Mesendoderm (in vitro differentiated cells): ENCODE data around the gene TRAPPC11.

Experiments used
- DNase-seq: peaks from one replicate; pipeline ENCODE4 v3.0.0; 2013
- H2AK5ac ChIP-seq: 2 replicates; pipeline ENCODE4 v1.6.1; 2013; ENCODE audit warnings: low read length, inconsistent platforms
- H2BK120ac ChIP-seq: 2 replicates; pipeline ENCODE4 v1.6.1; 2013; ENCODE audit warnings: low read depth, mild to moderate bottlenecking, low read length, moderate library complexity, mixed read lengths
- H2BK15ac ChIP-seq: replicated peaks from 2 replicates; pipeline ENCODE4 v1.6.1; 2013; ENCODE audit warnings: low read depth, mild to moderate bottlenecking, moderate library complexity
- H2BK5ac ChIP-seq: 2 replicates; pipeline ENCODE4 v1.6.1; 2013; ENCODE audit warnings: low read length, inconsistent platforms
- H3K18ac ChIP-seq: 2 replicates; pipeline ENCODE4 v1.6.1; 2013; ENCODE audit warnings: mild to moderate bottlenecking, low read length, mixed read lengths
- H3K23ac ChIP-seq: one replicate; pipeline ENCODE4 v1.6.1; 2013; ENCODE audit warnings: low read length
- H3K27ac ChIP-seq: 2 replicates; pipeline ENCODE4 v1.5.1; 2013; ENCODE audit warnings: low read depth, mild to moderate bottlenecking, inconsistent platforms, low read length, moderate library complexity
- H3K27me3 ChIP-seq: 2 replicates; pipeline ENCODE4 v1.6.1; 2013; ENCODE audit warnings: low read length, control low read depth, mild to moderate bottlenecking, inconsistent platforms; ENCODE audit not compliant: insufficient read depth, poor library complexity
- H3K36me3 ChIP-seq: 2 replicates; pipeline ENCODE4 v1.6.1; 2013; ENCODE audit warnings: low read length, inconsistent platforms; ENCODE audit not compliant: control insufficient read depth, insufficient read depth
- H3K4ac ChIP-seq: one replicate; pipeline ENCODE4 v1.6.1; 2013; ENCODE audit warnings: low read depth, mild to moderate bottlenecking, low read length, moderate library complexity
- H3K4me1 ChIP-seq: 2 replicates; pipeline ENCODE4 v1.6.1; 2013; ENCODE audit warnings: low read depth, low read length, inconsistent platforms; ENCODE audit not compliant: control insufficient read depth
- H3K4me2 ChIP-seq: 2 replicates; pipeline ENCODE4 v1.6.1; 2013; ENCODE audit warnings: low read length
- H3K4me3 ChIP-seq: 2 replicates; pipeline ENCODE4 v1.5.1; 2013; ENCODE audit warnings: mild to moderate bottlenecking, low read length
- H3K56ac ChIP-seq: one replicate; pipeline ENCODE4 v1.6.1; 2013; ENCODE audit warnings: low read length
- H3K79me1 ChIP-seq: 2 replicates; pipeline ENCODE4 v1.6.1; 2013; ENCODE audit warnings: low read length, inconsistent platforms
- H3K79me2 ChIP-seq: 2 replicates; pipeline ENCODE4 v1.6.1; 2013; ENCODE audit warnings: mild to moderate bottlenecking, low read length; ENCODE audit not compliant: control insufficient read depth, insufficient read depth
- H3K9ac ChIP-seq: 2 replicates; pipeline ENCODE4 v1.6.1; 2013; ENCODE audit warnings: low read length, inconsistent platforms
- H4K5ac ChIP-seq: one replicate; pipeline ENCODE4 v1.6.1; 2013; ENCODE audit warnings: low read length
- H4K8ac ChIP-seq: one replicate; pipeline ENCODE4 v1.6.1; 2013; ENCODE audit warnings: low read depth, mild to moderate bottlenecking, control low read depth, low read length, moderate library complexity
- WGBS: extraction: QIAGEN DNeasy Blood & Tissue Kit; methylation state at CpG from one replicate; pipeline ENCODE4 v1.1.7; 2013; ENCODE audit warnings: low lambda C conversion rate, missing lambda C conversion rate; ENCODE audit not compliant: insufficient coverage; ENCODE audit errors: extremely low coverage; 5-methylcytosine and 5-hydroxymethylcytosine counted together

The TRAPPC11 gene

DNA sequence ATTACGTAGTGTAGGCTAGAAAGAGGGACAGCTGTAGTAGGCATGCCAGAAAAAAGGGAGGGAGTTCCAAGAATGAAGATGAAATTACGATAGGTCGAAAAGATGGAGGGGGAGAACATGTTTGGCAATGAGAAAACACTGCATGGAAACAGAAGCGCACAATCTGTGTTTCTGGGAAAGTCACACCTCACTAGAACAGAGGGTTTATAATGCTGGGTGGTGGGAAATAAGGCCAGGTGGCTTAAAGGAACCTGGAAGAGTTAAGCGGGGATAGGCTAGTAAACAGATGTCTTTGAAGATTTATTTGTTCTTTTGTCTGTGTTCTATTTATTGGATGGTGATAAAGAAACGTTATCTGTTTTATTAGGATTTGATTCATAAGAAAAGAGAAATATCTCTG lies 29.1 kb downstream of the TRAPPC11 start:
- H3K27ac ChIP-seq = no peak overlapping the region
- H3K79me2 ChIP-seq = no peaks in the 10 kb centered on the region
- H2BK120ac ChIP-seq = no peak overlapping the region
- no CpG with 5 or more reads among the region's 6 CpGs for WGBS
- no peak overlapping the region for H3K56ac ChIP-seq
- H3K36me3 ChIP-seq = peaks cover 1% of the 10 kb centered on the region
- DNase-seq = no peak
- no peaks in the 10 kb centered on the region for H3K4me1 ChIP-seq
- H3K4me3 ChIP-seq = no peak overlapping the region
- no peak overlapping the region for H2BK5ac ChIP-seq
- H2AK5ac ChIP-seq = no peak overlapping the region
- no peak overlapping the region for H4K8ac ChIP-seq
- H3K79me1 ChIP-seq = no peaks in the 10 kb centered on the region
- no peak overlapping the region for H3K18ac ChIP-seq
- no peaks in the 10 kb centered on the region for H3K27me3 ChIP-seq
- no peak overlapping the region for H3K9ac ChIP-seq
- no peak overlapping the region for H3K4ac ChIP-seq
- no peak overlapping the region for H2BK15ac ChIP-seq
- H4K5ac ChIP-seq = no peak overlapping the region
- no peak overlapping the region for H3K23ac ChIP-seq
- H3K4me2 ChIP-seq = no peak overlapping the region

DNA sequence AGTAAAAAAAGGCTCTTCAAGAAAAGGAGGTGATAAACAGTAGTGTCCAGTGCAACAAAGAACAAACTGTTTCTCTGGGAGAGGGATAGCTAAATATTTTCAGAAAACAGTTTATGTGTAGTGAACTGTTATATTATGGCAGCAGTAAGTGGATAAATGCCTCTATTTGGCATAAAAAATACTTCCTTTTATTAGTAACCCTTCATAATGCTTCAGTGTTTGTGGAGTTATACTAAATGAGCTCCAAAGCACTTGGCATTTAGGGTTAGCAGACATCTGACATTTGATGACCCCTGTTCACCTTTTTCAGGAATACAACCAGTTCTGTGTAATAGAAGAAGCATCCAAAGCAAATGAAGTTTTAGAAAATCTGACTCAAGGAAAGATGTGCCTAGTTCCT lies 31.9 kb downstream of the TRAPPC11 start:
- no peak overlapping the region for H2BK15ac ChIP-seq
- no peaks in the 10 kb centered on the region for H3K79me2 ChIP-seq
- no peak for DNase-seq
- H3K27me3 ChIP-seq = no peaks in the 10 kb centered on the region
- no peaks in the 10 kb centered on the region for H3K4me1 ChIP-seq
- H3K4me2 ChIP-seq = no peak overlapping the region
- no peak overlapping the region for H4K8ac ChIP-seq
- no peak overlapping the region for H4K5ac ChIP-seq
- no peaks in the 10 kb centered on the region for H3K79me1 ChIP-seq
- H2BK120ac ChIP-seq = no peak overlapping the region
- no peak overlapping the region for H2BK5ac ChIP-seq
- H3K4ac ChIP-seq = no peak overlapping the region
- H3K56ac ChIP-seq = no peak overlapping the region
- H3K4me3 ChIP-seq = no peak overlapping the region
- no peak overlapping the region for H3K18ac ChIP-seq
- H3K27ac ChIP-seq = no peak overlapping the region
- H2AK5ac ChIP-seq = no peak overlapping the region
- no peak overlapping the region for H3K23ac ChIP-seq
- H3K9ac ChIP-seq = no peak overlapping the region
- H3K36me3 ChIP-seq = no peaks in the 10 kb centered on the region

DNA sequence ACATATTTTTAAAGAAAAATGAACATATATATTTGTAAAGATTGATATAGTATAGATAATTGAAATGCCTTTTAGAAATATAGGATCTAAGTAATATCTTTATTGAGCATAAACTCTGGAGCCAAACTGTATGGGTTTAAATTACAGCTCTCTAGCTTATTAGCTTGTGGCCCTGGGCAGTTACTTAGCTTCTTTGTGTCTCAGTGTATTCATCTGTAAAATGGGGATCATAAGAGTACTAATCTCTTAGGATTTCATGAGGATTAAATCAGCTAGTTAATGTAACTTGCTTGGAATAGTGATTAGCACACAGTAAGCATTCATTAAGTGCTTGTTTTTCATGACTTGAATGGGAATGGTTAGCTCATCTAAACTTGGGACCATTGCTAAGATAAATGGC lies 32.8 kb downstream of the TRAPPC11 start:
- Histone ChIP-seq H3K36me3 (no peaks in the 10 kb centered on the region), H4K8ac (no peak overlapping the region), H3K4me2 (no peak overlapping the region), H3K79me1 (no peaks in the 10 kb centered on the region), H3K23ac (no peak overlapping the region), H3K18ac (no peak overlapping the region), H2BK120ac (no peak overlapping the region), H3K56ac (no peak overlapping the region), H3K4me3 (no peak overlapping the region), H3K4ac (no peak overlapping the region), H3K27me3 (no peaks in the 10 kb centered on the region), H2BK5ac (no peak overlapping the region), H3K9ac (no peak overlapping the region), H3K79me2 (no peaks in the 10 kb centered on the region), H2AK5ac (no peak overlapping the region), H4K5ac (no peak overlapping the region), H2BK15ac (no peak overlapping the region), H3K27ac (no peak overlapping the region), H3K4me1 (no peaks in the 10 kb centered on the region)
- DNase-seq = no peak

GRCh38 chr4:183698909-183699308 lies 39.8 kb downstream of the TRAPPC11 start:
- peaks cover 8% of the 10 kb centered on the region for H3K36me3 ChIP-seq
- H3K27me3 ChIP-seq = no peaks in the 10 kb centered on the region
- H4K5ac ChIP-seq = no peak overlapping the region
- no peak overlapping the region for H3K4ac ChIP-seq
- H3K23ac ChIP-seq = no peak overlapping the region
- no peak overlapping the region for H3K9ac ChIP-seq
- H2AK5ac ChIP-seq = no peak overlapping the region
- no peak overlapping the region for H3K56ac ChIP-seq
- no peak overlapping the region for H2BK120ac ChIP-seq
- no peak overlapping the region for H3K4me2 ChIP-seq
- H4K8ac ChIP-seq = no peak overlapping the region
- H3K79me1 ChIP-seq = no peaks in the 10 kb centered on the region
- no peaks in the 10 kb centered on the region for H3K4me1 ChIP-seq
- DNase-seq = no peak
- H3K4me3 ChIP-seq = no peak overlapping the region
- H2BK15ac ChIP-seq = no peak overlapping the region
- H3K27ac ChIP-seq = no peak overlapping the region
- H2BK5ac ChIP-seq = no peak overlapping the region
- no peaks in the 10 kb centered on the region for H3K79me2 ChIP-seq
- H3K18ac ChIP-seq = no peak overlapping the region

GRCh38 chr4:183700407-183700806 lies 41.3 kb downstream of the TRAPPC11 start:
- H3K4me1 ChIP-seq = no peaks in the 10 kb centered on the region
- no peak overlapping the region for H2BK5ac ChIP-seq
- no peak for DNase-seq
- H3K23ac ChIP-seq = no peak overlapping the region
- no peak overlapping the region for H4K8ac ChIP-seq
- H3K27me3 ChIP-seq = no peaks in the 10 kb centered on the region
- no peak overlapping the region for H3K27ac ChIP-seq
- no peak overlapping the region for H2AK5ac ChIP-seq
- H3K79me2 ChIP-seq = no peaks in the 10 kb centered on the region
- no CpG with 5 or more reads among the region's 4 CpGs for WGBS
- H2BK120ac ChIP-seq = no peak overlapping the region
- H3K4ac ChIP-seq = no peak overlapping the region
- H3K4me2 ChIP-seq = no peak overlapping the region
- no peak overlapping the region for H3K56ac ChIP-seq
- no peaks in the 10 kb centered on the region for H3K79me1 ChIP-seq
- peaks cover 8% of the 10 kb centered on the region for H3K36me3 ChIP-seq
- no peak overlapping the region for H3K9ac ChIP-seq
- H3K4me3 ChIP-seq = no peak overlapping the region
- no peak overlapping the region for H2BK15ac ChIP-seq
- H3K18ac ChIP-seq = no peak overlapping the region
- no peak overlapping the region for H4K5ac ChIP-seq

GRCh38 chr4:183702492-183702891 lies 43.4 kb downstream of the TRAPPC11 start:
- Histone ChIP-seq H3K56ac (no peak overlapping the region), H4K5ac (no peak overlapping the region), H2AK5ac (no peak overlapping the region), H2BK15ac (no peak overlapping the region), H3K27ac (no peak overlapping the region), H3K4me1 (no peaks in the 10 kb centered on the region), H3K18ac (no peak overlapping the region), H3K4ac (no peak overlapping the region), H3K4me2 (no peak overlapping the region), H2BK120ac (no peak overlapping the region), H3K79me1 (no peaks in the 10 kb centered on the region), H4K8ac (no peak overlapping the region), H3K27me3 (no peaks in the 10 kb centered on the region), H3K9ac (no peak overlapping the region), H3K36me3 (peaks cover 8% of the 10 kb centered on the region), H3K4me3 (no peak overlapping the region), H3K23ac (no peak overlapping the region), H3K79me2 (no peaks in the 10 kb centered on the region), H2BK5ac (no peak overlapping the region)
- no peak for DNase-seq
- WGBS = no CpG with 5 or more reads among the region's 1 CpG
